Heart left ventricle (tissue), 13 donors: ENCODE data around the gene CFLAR.
"Not testable (repeated sequence)": the region's sequence is repeated elsewhere in the genome, so short reads cannot be mapped to it uniquely, and the experiment has no call there.

Experiments used
- CTCF ChIP-seq, 12 donors: fragments of 200-600 bp; sonication (generic) in 4 of 12; IDR thresholded peaks; one replicate each; pipeline versions ENCODE4 v1.5.0 to v1.8.0; 2018 to 2022; ENCODE audit warnings: antibody characterized with exemption in 12 of 12, mild to moderate bottlenecking in 5 of 12
- POLR2A ChIP-seq, 2 donors: fragments of 450-650 bp; IDR thresholded peaks; one replicate each; pipeline ENCODE4 v1.6.1; 2017; ENCODE audit warnings: antibody characterized with exemption in 2 of 2, mild to moderate bottlenecking in 2 of 2, moderate library complexity in 2 of 2
- donor health status: ischemic (EF 13 %, LVEDD 7.1; RV severe dilation, severe dysfunction).
- donor health status: DM: no; HTN: yes; CAD: no.
- donor health status: DM: no; HTN: no; CAD: no.
- donor health status: ischemic (EF 25% LVEDD 6.9; RV normal size, moderate dysfunction).
- donor health status: ischemic (EF 25% LVEDD 5.7; RV mildly dilated, moderate dysfunction).
- donor health status: ischemic (EF 35%, LVEDD 5.7; RV mildly dilated, moderate dysfunction).
- donor health status: nonischemic (EF 11% LVEDD 7.7; RV severe dilation, severe dysfunction).
- donor health status: DM: yes; HTN: yes; CAD: no.
- donor health status: PGD.
- donor health status: ischemic (EF 29% LVEDD 5.4; RV normal size, mild dysfunction).
- donor health status: nonischemic (EF 23%, LVEDD 6.1; RV moderate dilation, normal function).

- not testable (repeated sequence) for TF ChIP-seq CTCF, POLR2A (IDR thresholded peaks at IDR 0.05)
These were observed 67.9 kb downstream of the CFLAR start for GRCh38 chr2:201183835-201184234.
